OCI-LY1 (cell line): ENCODE results near the gene SCLY.

Experiments
- H2AFZ ChIP-seq: fragments of 200-600 bp; sonication (generic), shearing (Covaris generic); 2 replicates; pipeline ENCODE4 v1.6.0; 2014; ENCODE audit warnings: antibody characterized with exemption, mild to moderate bottlenecking, low read length
- H3F3A ChIP-seq: fragments of 200-600 bp; sonication (generic), shearing (Covaris generic); 2 replicates; pipeline ENCODE4 v1.6.0; 2014; ENCODE audit warnings: mild to moderate bottlenecking, antibody characterized with exemption, low read length, moderate library complexity; ENCODE audit not compliant: insufficient read depth
- H3K27ac ChIP-seq: fragments of 200-600 bp; sonication (generic); 2 replicates; pipeline ENCODE4 v1.5.1; 2014; ENCODE audit warnings: low read length, mixed run types, mild to moderate bottlenecking, low read depth; ENCODE audit not compliant: poor library complexity, severe bottlenecking
- H3K27me3 ChIP-seq: fragments of 200-600 bp; sonication (generic); 2 replicates; pipeline ENCODE4 v1.6.0; 2014; ENCODE audit warnings: antibody characterized with exemption, mild to moderate bottlenecking, low read length, moderate library complexity; ENCODE audit not compliant: insufficient read depth
- H3K36me3 ChIP-seq: fragments of 200-600 bp; sonication (generic); 2 replicates; pipeline ENCODE4 v1.6.1; 2014; ENCODE audit warnings: mild to moderate bottlenecking, antibody characterized with exemption, low read length, moderate library complexity, mixed read lengths; ENCODE audit not compliant: insufficient read depth
- H3K4me1 ChIP-seq: fragments of 200-600 bp; sonication (generic); 2 replicates; pipeline ENCODE4 v1.5.1; 2014; ENCODE audit warnings: mild to moderate bottlenecking, low read length, moderate library complexity; ENCODE audit not compliant: insufficient read depth, severe bottlenecking
- H3K4me2 ChIP-seq: fragments of 200-600 bp; sonication (generic), shearing (Covaris generic); 2 replicates; pipeline ENCODE4 v1.6.1; 2014; ENCODE audit warnings: low read length
- H3K4me3 ChIP-seq: fragments of 200-600 bp; sonication (generic); 2 replicates; pipeline ENCODE4 v1.5.1; 2014; ENCODE audit warnings: low read length, low read depth, mild to moderate bottlenecking, mixed read lengths; ENCODE audit not compliant: poor library complexity, severe bottlenecking
- H3K79me2 ChIP-seq: fragments of 200-600 bp; shearing (Covaris generic); 2 replicates; pipeline ENCODE4 v1.6.1; 2016; ENCODE audit warnings: mixed run types, low read length, mixed read lengths; ENCODE audit not compliant: insufficient read depth
- H3K9ac ChIP-seq: fragments of 200-600 bp; sonication (generic), shearing (Covaris generic); 2 replicates; pipeline ENCODE4 v1.6.1; 2014; ENCODE audit warnings: mild to moderate bottlenecking, low read length, mixed read lengths
- H3K9me2 ChIP-seq: fragments of 200-600 bp; sonication (generic), shearing (Covaris generic); 2 replicates; pipeline ENCODE4 v1.6.1; 2014; ENCODE audit warnings: low read depth, mild to moderate bottlenecking, low read length, mixed read lengths
- H3K9me3 ChIP-seq: fragments of 200-600 bp; shearing (Covaris generic); 2 replicates; pipeline ENCODE4 v1.6.1; 2014; ENCODE audit warnings: low read length, mixed read lengths
- H4K20me1 ChIP-seq: fragments of 200-600 bp; sonication (generic), shearing (Covaris generic); 2 replicates; pipeline ENCODE4 v1.6.0; 2016; ENCODE audit warnings: mild to moderate bottlenecking, low read length; ENCODE audit not compliant: insufficient read depth
- EZH2 ChIP-seq: fragments of 200-600 bp; sonication (generic), shearing (Covaris generic); IDR thresholded peaks from 2 replicates; pipeline ENCODE4 v1.8.0; 2017; ENCODE audit warnings: borderline replicate concordance, mixed run types, mild to moderate bottlenecking, antibody characterized with exemption, low read length, moderate library complexity, mixed read lengths
- TF ChIP-seq, protein P1 (sequence below): fragments of 200-600 bp; sonication (generic), shearing (Covaris generic); IDR thresholded peaks from 2 replicates; pipeline ENCODE4 v1.5.1; 2017; ENCODE audit warnings: mild to moderate bottlenecking, antibody characterized with exemption, low read length, moderate library complexity, mixed read lengths

SCLY gene

DNA sequence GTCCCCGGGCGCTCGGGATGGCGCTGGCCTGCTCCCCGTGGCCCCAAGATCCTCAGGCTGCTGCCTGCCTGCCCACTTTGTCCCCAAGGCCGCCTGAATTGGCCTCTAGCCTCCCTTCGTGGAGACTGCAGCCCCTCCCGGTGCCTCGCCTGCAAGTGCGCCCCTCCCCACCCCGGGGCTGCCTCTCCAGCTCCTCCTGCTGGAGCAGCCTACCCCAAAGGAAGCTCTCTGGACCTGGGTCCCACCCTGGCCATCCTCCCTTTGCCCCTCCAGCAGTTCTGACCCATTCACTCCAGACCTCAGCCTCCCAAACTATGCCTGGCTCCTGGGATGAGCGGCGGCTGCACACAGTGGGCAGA lies 45.5 kb downstream of the SCLY start:
- H3K9me3 ChIP-seq = peaks cover under 1% of the 10 kb centered on the region; the same call in 1 of the 2 replicates
- H3K9me2 ChIP-seq = no peaks in the 10 kb centered on the region
- no peak overlapping the region for H3K4me3 ChIP-seq
- H2AFZ ChIP-seq = no peak overlapping the region
- no peak for TF ChIP-seq EZH2
- TF ChIP-seq, protein P1, sequence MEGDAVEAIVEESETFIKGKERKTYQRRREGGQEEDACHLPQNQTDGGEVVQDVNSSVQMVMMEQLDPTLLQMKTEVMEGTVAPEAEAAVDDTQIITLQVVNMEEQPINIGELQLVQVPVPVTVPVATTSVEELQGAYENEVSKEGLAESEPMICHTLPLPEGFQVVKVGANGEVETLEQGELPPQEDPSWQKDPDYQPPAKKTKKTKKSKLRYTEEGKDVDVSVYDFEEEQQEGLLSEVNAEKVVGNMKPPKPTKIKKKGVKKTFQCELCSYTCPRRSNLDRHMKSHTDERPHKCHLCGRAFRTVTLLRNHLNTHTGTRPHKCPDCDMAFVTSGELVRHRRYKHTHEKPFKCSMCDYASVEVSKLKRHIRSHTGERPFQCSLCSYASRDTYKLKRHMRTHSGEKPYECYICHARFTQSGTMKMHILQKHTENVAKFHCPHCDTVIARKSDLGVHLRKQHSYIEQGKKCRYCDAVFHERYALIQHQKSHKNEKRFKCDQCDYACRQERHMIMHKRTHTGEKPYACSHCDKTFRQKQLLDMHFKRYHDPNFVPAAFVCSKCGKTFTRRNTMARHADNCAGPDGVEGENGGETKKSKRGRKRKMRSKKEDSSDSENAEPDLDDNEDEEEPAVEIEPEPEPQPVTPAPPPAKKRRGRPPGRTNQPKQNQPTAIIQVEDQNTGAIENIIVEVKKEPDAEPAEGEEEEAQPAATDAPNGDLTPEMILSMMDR = no peak; the same call in 1 of the 2 replicates
- H3K27ac ChIP-seq = no peak overlapping the region
- H3F3A ChIP-seq = no peaks in the 10 kb centered on the region
- peaks cover 1% of the 10 kb centered on the region for H3K27me3 ChIP-seq
- H3K4me2 ChIP-seq = peak overlapping the region; percentile 70; the same call in 1 of the 2 replicates
- no peaks in the 10 kb centered on the region for H4K20me1 ChIP-seq
- no peak overlapping the region for H3K9ac ChIP-seq
- H3K79me2 ChIP-seq = no peaks in the 10 kb centered on the region
- peaks cover 32% of the 10 kb centered on the region for H3K4me1 ChIP-seq
- H3K36me3 ChIP-seq = no peaks in the 10 kb centered on the region; the same call in 1 of the 2 replicates

DNA sequence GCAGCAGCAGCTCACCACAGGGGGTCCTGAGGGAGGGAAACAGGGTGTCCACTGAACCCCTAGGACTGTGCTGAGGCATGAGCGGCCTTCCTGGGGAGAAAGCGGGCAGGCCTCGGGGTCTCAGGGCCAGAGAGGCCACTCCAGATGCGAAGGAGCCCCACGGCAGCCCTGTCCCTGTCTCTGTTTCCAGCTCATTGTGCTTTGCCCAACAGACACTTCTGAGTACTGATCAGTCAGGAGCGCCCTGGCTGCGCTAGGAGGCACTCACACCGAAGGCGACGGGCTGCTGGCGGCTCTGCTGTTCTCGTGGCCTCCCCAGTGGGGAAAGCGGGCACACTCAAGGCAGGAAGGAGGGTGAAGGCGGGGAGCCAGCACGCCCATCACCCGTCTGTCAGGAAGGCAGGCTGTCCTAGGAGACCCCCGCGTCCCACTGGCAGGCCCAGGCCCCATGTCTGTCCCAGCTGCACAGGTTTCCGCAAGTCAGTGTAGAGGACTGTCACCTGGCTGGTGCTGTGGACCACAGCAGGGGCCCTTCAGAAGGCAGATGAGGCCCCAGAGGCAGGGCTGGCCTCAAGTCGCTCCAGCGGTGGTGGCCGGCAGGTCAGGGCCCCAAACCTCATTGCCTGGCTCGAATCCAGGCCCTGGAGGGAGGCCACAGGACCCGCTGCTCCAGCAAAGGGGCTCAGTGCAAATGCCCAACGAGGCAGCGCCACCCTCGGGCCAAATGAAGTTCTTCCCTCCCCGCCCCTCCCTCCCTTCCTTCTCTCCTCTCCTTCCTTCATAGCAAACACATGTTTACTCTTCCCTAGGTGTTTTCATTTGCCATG lies 46.1 kb downstream of the SCLY start:
- H3K36me3 ChIP-seq = no peaks in the 10 kb centered on the region; the same call in 1 of the 2 replicates
- no peaks in the 10 kb centered on the region; the same call in 1 of the 2 replicates for H3K27me3 ChIP-seq
- TF ChIP-seq, protein P1 = peak; percentile 44
- no peak for TF ChIP-seq EZH2
- H3K4me3 ChIP-seq = peak overlapping the region; percentile 51
- no peaks in the 10 kb centered on the region for H4K20me1 ChIP-seq
- H3K4me1 ChIP-seq = peaks cover 32% of the 10 kb centered on the region
- H3K79me2 ChIP-seq = no peaks in the 10 kb centered on the region
- H3K9me2 ChIP-seq = no peaks in the 10 kb centered on the region
- H2AFZ ChIP-seq = no peak overlapping the region
- H3K9ac ChIP-seq = peak overlapping the region; percentile 38; the same call in 1 of the 2 replicates
- H3K9me3 ChIP-seq = peaks cover 3% of the 10 kb centered on the region; the same call in 1 of the 2 replicates
- H3K4me2 ChIP-seq = peak overlapping the region; percentile 70
- no peaks in the 10 kb centered on the region for H3F3A ChIP-seq
- H3K27ac ChIP-seq = no peak overlapping the region

DNA sequence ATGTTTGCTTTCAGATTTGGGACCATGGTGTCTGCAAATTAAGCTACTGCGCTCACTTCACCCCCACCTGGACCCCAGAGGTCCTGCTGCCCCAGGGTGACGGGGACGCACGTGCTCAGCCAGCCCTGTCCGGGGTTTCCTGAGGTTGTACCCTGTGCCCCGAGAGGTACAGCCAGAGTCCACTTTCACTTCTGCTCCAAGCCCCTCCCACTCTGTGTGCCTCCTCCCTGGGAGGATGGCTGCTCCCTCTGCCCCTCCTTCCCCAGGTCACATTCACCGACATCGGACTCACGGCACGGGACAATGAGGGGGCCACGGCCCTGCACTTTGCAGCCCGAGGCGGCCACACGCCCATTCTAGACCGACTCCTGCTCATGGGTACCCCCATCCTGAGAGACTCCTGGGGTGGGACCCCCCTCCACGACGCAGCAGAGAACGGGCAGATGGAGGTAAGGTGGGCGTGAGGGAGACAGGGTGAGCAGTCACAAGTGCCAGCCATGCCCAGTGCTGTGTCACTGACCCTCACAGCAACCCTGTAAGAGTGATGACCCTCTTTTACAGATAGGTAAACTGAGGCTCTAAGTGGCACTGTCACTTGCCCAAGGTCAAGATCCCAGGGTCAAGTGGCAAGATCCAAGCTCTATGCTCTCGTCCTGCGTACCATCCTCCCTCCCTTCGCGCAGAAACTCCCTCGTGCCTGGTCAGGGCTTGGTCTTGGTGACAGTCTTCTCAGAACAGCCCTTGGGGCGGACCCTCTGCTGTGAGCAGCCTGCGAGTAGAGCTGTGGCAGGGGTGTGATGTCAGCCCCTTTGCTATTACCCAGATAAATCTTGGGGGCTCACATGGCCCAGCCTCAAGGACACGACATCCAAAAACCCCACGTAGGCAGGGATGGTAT lies 47.0 kb downstream of the SCLY start:
- H3K4me2 ChIP-seq = peak overlapping the region; percentile 70
- H3K79me2 ChIP-seq = no peaks in the 10 kb centered on the region
- H3K27ac ChIP-seq = peak overlapping the region; percentile 59
- H3K9me3 ChIP-seq = peaks cover 5% of the 10 kb centered on the region; the same call in 1 of the 2 replicates
- H2AFZ ChIP-seq = no peak overlapping the region
- no peaks in the 10 kb centered on the region; the same call in 1 of the 2 replicates for H3K27me3 ChIP-seq
- H3K4me1 ChIP-seq = peaks cover 32% of the 10 kb centered on the region
- no peaks in the 10 kb centered on the region; the same call in 1 of the 2 replicates for H3K36me3 ChIP-seq
- no peaks in the 10 kb centered on the region for H3F3A ChIP-seq
- peak overlapping the region; percentile 51 for H3K4me3 ChIP-seq
- H4K20me1 ChIP-seq = no peaks in the 10 kb centered on the region
- H3K9ac ChIP-seq = peak overlapping the region; percentile 38; the same call in 1 of the 2 replicates
- TF ChIP-seq, protein P1 = no peak
- no peak for TF ChIP-seq EZH2
- H3K9me2 ChIP-seq = no peaks in the 10 kb centered on the region
